Transverse colon (tissue), 4 donors: ENCODE measurements around the gene COL20A1. TPM values are rescaled to one million over a fixed set of nuclear protein-coding genes. Genes with fewer than 3 reads are reported as not detected.

Source experiments
- DNase-seq: peaks from one replicate; pipeline ENCODE4 v3.0.0-alpha.2; 2019
- H3K27ac ChIP-seq, 4 donors: fragments of 200-600 bp; sonication (generic); 2 replicates each; pipeline ENCODE4 v1.5.1; 2016 to 2018; ENCODE audit warnings: inconsistent platforms in 4 of 4
- H3K27me3 ChIP-seq: fragments of 200-600 bp; sonication (generic); 2 replicates; pipeline ENCODE4 v1.5.1; 2017; ENCODE audit warnings: inconsistent platforms
- H3K36me3 ChIP-seq, 4 donors: fragments of 200-600 bp; sonication (generic); 2 replicates each; pipeline ENCODE4 v1.5.1; 2017 to 2019; ENCODE audit warnings: inconsistent platforms in 4 of 4
- H3K4me1 ChIP-seq, 4 donors: fragments of 200-600 bp; sonication (generic); 2 replicates each; pipeline ENCODE4 v1.5.1; 2017 to 2020; ENCODE audit warnings: inconsistent platforms in 4 of 4
- H3K4me3 ChIP-seq, 4 donors: fragments of 200-600 bp; sonication (generic); 1 replicate in 1 of 4; 2 replicates in 3 of 4; pipeline versions ENCODE4 v1.5.1 to v1.6.1; 2017 to 2019; ENCODE audit warnings: inconsistent platforms in 4 of 4
- H3K9me3 ChIP-seq, 2 donors: fragments of 200-600 bp; sonication (generic); 2 replicates each; pipeline ENCODE4 v1.5.1; 2017 to 2019; ENCODE audit warnings: inconsistent platforms in 2 of 2
- CTCF ChIP-seq, 5 experiments: fragments of 200-600 bp in 3 of 5; fragments of 450-650 bp in 2 of 5; sonication (generic) in 3 of 5; IDR thresholded peaks; 1 replicate in 2 of 5; 2 replicates in 3 of 5; pipeline ENCODE4 v1.5.1; 2016 to 2017; ENCODE audit warnings: antibody characterized with exemption in 5 of 5, inconsistent platforms in 3 of 5, mild to moderate bottlenecking in 2 of 5, moderate library complexity in 1 of 5
- EP300 ChIP-seq: sonication (generic); formaldehyde crosslinking; IDR thresholded peaks from one replicate; pipeline ENCODE4 v1.6.1; 2017; ENCODE audit warnings: antibody characterized with exemption, low read depth
- POLR2A ChIP-seq: fragments of 450-650 bp; IDR thresholded peaks from one replicate; pipeline ENCODE4 v1.6.1; 2016; ENCODE audit warnings: antibody characterized with exemption, mild to moderate bottlenecking, moderate library complexity
- POLR2AphosphoS5 ChIP-seq, 3 donors: sonication (generic); formaldehyde crosslinking; IDR thresholded peaks; one replicate each; pipeline ENCODE4 v1.6.1; 2016; ENCODE audit warnings: antibody characterized with exemption in 3 of 3
- WGBS, 2 donors: methylation state at CpG; one replicate each; pipeline ENCODE4 v1.1.5; 2018; ENCODE audit warnings: low coverage in 1 of 2; 5-methylcytosine and 5-hydroxymethylcytosine counted together
- in situ Hi-C, 4 donors: fragments of 200-750 bp; cut with MboI; loops; one replicate each; pipeline versions ENCODE4 v1.15.0 to v1.15.1; 2017; ENCODE audit warnings: low sequenced_read_pairs in 3 of 4, low pct_ligation_motif_present in 1 of 4, low pct_unique_long_range_greater_than_20kb in 1 of 4
- intact Hi-C: fragments of 100-400 bp; cut with DNase I; formaldehyde crosslinking; loops from one replicate; pipeline ENCODE4 v1.15.1; 2023; ENCODE audit warnings: low total_unique reads
- total RNA-seq, 4 donors: library from RNA; depleted of rRNA; stranded (reverse); fragments of >200 nt; gene quantifications; one replicate each; pipeline ENCODE4 v1.1.0, GENCODE V29; 2016

COL20A1 gene
- total RNA-seq, 4 donors from 2014 or later = 43.8 TPM; not detected in 3

GRCh38 chr20:63306673-63307537 lies 13.9 kb downstream of the COL20A1 start:
- H3K27me3 ChIP-seq = peaks cover 56% of the 10 kb centered on the region
- H3K4me3 ChIP-seq = no peak overlapping the region
- no peak for DNase-seq
- intact Hi-C loops = no loop called here
- no peaks in the 10 kb centered on the region for H3K9me3 ChIP-seq
- no peak for TF ChIP-seq POLR2AphosphoS5 (IDR thresholded peaks at IDR 0.05)
- no peaks in the 10 kb centered on the region for H3K36me3 ChIP-seq
- 84% methylated on average over 5 to 25 of the region's 35 CpGs for WGBS, 2 donors
- H3K27ac ChIP-seq = no peak overlapping the region
- H3K4me1 ChIP-seq = no peaks in the 10 kb centered on the region
- in situ Hi-C loops = no loop called here

DNA sequence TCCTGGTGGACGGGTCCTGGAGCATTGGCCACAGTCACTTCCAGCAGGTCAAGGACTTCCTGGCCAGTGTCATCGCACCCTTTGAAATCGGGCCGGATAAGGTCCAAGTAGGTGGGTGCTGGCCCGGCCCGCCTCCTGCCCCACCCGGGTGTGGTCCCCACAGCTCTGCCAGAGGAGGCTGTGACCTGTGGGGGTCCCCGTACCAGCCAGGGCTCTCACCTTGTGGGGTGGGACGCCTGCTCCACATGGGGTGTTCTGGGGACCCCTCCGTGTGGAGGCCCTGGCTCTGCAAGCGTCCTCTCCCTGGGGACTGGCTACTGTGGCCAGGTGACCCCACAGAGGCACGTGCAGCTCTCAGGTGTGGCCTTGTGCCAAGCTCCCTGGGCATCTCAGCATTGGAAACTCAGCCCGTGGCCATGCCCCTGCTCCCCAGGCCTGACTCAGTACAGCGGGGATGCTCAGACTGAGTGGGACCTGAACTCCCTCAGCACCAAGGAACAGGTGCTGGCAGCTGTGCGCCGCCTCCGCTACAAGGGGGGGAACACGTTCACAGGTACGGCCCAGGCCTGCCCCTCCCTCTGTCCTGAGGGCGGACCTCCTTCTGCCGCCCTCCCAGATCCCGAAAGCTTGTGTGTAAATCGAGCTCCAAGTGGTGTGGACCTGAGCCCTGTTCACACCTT lies 14.7 kb downstream of the COL20A1 start:
- H3K4me3 ChIP-seq = no peak overlapping the region
- TF ChIP-seq EP300 = no peak
- TF ChIP-seq POLR2A = no peak
- TF ChIP-seq POLR2AphosphoS5 (IDR thresholded peaks at IDR 0.05) = no peak
- no peak for DNase-seq
- in situ Hi-C loops = no loop called here
- 60 to 67% methylated on average over 1 to 17 of the region's 23 CpGs for WGBS, 2 donors
- intact Hi-C loops = no loop called here
- no peaks in the 10 kb centered on the region for H3K4me1 ChIP-seq
- no peak overlapping the region for H3K27ac ChIP-seq
- H3K27me3 ChIP-seq = peaks cover 56% of the 10 kb centered on the region
- H3K36me3 ChIP-seq = no peaks in the 10 kb centered on the region
- no peaks in the 10 kb centered on the region for H3K9me3 ChIP-seq

DNA sequence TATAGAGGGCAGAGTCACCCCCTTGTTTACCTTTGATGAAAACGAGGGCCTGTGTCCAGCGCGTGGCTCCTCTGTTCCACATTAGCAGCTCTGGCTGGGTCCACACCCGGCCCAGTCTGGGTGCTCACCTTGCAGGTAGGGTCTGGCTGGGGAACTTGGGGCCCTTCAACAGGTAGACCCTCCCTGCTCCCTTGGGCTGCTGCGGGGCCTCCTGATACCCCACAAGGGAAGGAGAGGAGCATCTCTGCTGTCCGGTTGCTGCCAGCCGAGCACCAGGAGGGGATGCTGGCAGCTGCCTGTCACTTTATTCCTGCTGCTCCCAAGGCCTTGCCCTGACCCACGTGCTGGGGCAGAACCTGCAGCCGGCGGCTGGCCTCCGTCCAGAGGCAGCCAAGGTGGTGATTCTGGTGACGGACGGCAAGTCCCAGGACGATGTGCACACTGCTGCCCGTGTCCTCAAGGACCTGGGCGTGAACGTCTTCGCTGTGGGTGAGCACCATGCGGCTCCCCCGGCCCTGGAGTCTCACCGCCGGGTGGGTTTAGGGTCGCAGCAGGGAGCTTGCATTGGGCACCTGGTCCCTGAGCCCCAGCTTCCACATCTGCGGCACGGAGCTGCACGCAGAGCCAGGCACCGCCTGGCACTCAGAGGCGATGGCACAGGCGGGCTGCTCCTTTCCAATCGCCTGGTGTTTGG lies 15.4 kb downstream of the COL20A1 start:
- WGBS, 2 donors = 76% methylated on average over 29 of the region's 30 CpGs; no CpG with 5 or more reads in 1 of the 2 donors
- intact Hi-C loops = no loop called here
- Histone ChIP-seq H3K9me3 (no peaks in the 10 kb centered on the region), H3K27ac (no peak overlapping the region), H3K4me1 (no peaks in the 10 kb centered on the region), H3K27me3 (peaks cover 53% of the 10 kb centered on the region), H3K4me3 (no peak overlapping the region), H3K36me3 (no peaks in the 10 kb centered on the region)
- in situ Hi-C loops = no loop called here
- no peak for TF ChIP-seq EP300
- no peak for TF ChIP-seq CTCF (IDR thresholded peaks at IDR 0.05)
- no peak for TF ChIP-seq POLR2AphosphoS5 (IDR thresholded peaks at IDR 0.05)
- TF ChIP-seq POLR2A = no peak
- DNase-seq = no peak

DNA sequence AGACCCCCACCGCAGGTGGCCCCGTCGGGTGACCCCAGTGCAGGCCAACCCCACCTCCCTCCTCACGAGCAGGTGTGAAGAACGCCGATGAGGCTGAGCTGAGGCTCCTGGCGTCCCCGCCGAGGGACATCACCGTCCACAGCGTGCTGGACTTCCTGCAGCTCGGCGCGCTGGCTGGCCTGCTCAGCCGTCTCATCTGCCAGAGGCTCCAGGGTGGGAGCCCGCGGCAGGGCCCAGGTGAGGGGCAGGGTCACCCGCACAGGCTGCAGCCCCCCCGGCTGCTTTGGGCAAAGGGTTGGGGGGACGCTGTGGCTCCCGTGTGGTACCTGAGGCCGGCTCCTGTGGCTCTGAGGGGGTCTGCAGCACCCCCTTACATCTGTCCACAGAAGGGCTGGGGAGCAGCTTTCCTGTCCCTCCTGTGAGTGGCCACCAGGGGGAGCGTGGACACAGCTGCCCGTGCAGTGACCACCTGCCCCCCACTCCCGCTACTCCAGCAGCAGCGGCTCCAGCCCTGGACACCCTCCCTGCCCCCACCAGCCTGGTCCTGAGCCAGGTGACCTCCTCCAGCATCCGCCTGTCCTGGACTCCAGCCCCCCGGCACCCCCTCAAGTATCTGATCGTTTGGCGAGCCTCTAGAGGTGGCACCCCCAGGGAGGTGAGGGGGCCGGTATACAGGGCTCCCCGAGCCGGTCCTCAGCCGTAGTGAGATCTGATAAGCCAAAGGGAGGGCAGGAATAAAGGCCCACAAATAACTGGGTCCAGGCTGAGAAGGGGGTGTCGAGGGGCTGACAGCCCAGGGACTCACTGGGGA lies 16.5 kb downstream of the COL20A1 start:
- in situ Hi-C loops = no loop called here
- H3K36me3 ChIP-seq = no peaks in the 10 kb centered on the region
- WGBS, 2 donors = 44% methylated on average over 32 of the region's 35 CpGs; no CpG with 5 or more reads in 1 of the 2 donors
- intact Hi-C loops = loop anchor here (5.0 kb wide), 1 partner anchor 73 kb away; no protein-coding TSS in a partner anchor
- H3K4me3 ChIP-seq = no peak overlapping the region
- H3K27me3 ChIP-seq = peaks cover 50% of the 10 kb centered on the region
- H3K9me3 ChIP-seq = no peaks in the 10 kb centered on the region
- no peak overlapping the region for H3K27ac ChIP-seq
- peak; percentile 20 for DNase-seq
- no peak for TF ChIP-seq EP300
- TF ChIP-seq CTCF (IDR thresholded peaks at IDR 0.05) = peak; percentile 67 to 85 (median 72)
- TF ChIP-seq POLR2AphosphoS5 (IDR thresholded peaks at IDR 0.05) = no peak
- H3K4me1 ChIP-seq = no peaks in the 10 kb centered on the region
